H1 (cell line): Measurements from ENCODE around the gene ZBTB7B. TPM values are rescaled to one million over a fixed set of nuclear protein-coding genes. Genes with fewer than 3 reads are reported as not detected.

Source experiments
- ASH2L ChIP-seq: fragments of 200-600, 300-600 bp; sonication (generic); IDR thresholded peaks from one replicate; pipeline ENCODE4 v1.7.1; 2017; ENCODE audit warnings: low read length
- CBX5 ChIP-seq: fragments of 300-800, 300-1000 bp; sonication (generic); IDR thresholded peaks from 2 replicates; pipeline ENCODE4 v1.7.1; 2016; ENCODE audit warnings: antibody characterized with exemption, low read length, low read depth
- CEBPB ChIP-seq: IDR thresholded peaks from 2 replicates; pipeline ENCODE4 v1.6.1; 2012; ENCODE audit warnings: low read depth, low read length
- CTBP2 ChIP-seq: IDR thresholded peaks from 2 replicates; pipeline ENCODE4 v1.7.0; 2011; ENCODE audit warnings: borderline replicate concordance, mild to moderate bottlenecking, moderate library complexity, mixed read lengths, low read length; ENCODE audit not compliant: insufficient read depth, insufficient read length
- EZH2 ChIP-seq: fragments of 200-600 bp; sonication (generic); IDR thresholded peaks from 2 replicates; pipeline ENCODE4 v1.7.1; 2012; ENCODE audit warnings: low read depth, mild to moderate bottlenecking, moderate library complexity, low read length, inconsistent platforms; ENCODE audit not compliant: severe bottlenecking
- KDM4A ChIP-seq: IDR thresholded peaks from one replicate; pipeline ENCODE4 v1.7.1; 2012; ENCODE audit warnings: low read depth, mild to moderate bottlenecking, moderate library complexity, low read length, inconsistent platforms; ENCODE audit not compliant: severe bottlenecking
- SIRT6 ChIP-seq: IDR thresholded peaks from one replicate; pipeline ENCODE4 v1.7.1; 2012; ENCODE audit warnings: low read length, inconsistent platforms
- SIX5 ChIP-seq: IDR thresholded peaks from 2 replicates; pipeline ENCODE4 v1.6.1; 2011; ENCODE audit warnings: mild to moderate bottlenecking, low read depth, low read length
- TAF1 ChIP-seq: IDR thresholded peaks from 2 replicates; pipeline ENCODE4 v1.6.1; 2011; ENCODE audit warnings: mild to moderate bottlenecking, low read depth, low read length
- TAF7 ChIP-seq: optimal IDR thresholded peaks from 2 replicates; pipeline ENCODE3; 2011; ENCODE audit warnings: low read depth, mild to moderate bottlenecking, inconsistent platforms, low read length, moderate library complexity, borderline replicate concordance
- TCF12 ChIP-seq: IDR thresholded peaks from 2 replicates; pipeline ENCODE4 v1.6.1; 2011; ENCODE audit warnings: low read depth, mild to moderate bottlenecking, low read length
- USF2 ChIP-seq: IDR thresholded peaks from 2 replicates; pipeline ENCODE4 v1.6.1; 2011; ENCODE audit warnings: low read length, improper control_type of control experiment
- ZNF274 ChIP-seq: IDR thresholded peaks from 2 replicates; pipeline ENCODE4 v1.7.0; 2012; ENCODE audit warnings: low read length, borderline replicate concordance; ENCODE audit errors: extremely low read depth
- polyA plus RNA-seq, 7 experiments: library from polyadenylated mRNA; depleted of rRNA in 3 of 7; stranded (reverse) in 5 of 7; unstranded in 2 of 7; fragments of >200 nt in 5 of 7; fragments of 200-250 nt in 2 of 7; gene quantifications; 1 replicate in 5 of 7; 2 replicates in 1 of 7; 4 replicates in 1 of 7; pipeline versions ENCODE4 v1.2.1 to v1.2.3, GENCODE V29; 2011 to 2013; ENCODE audit warnings: missing spikeins in 2 of 7, mixed read lengths in 2 of 7
- total RNA-seq: library from RNA; stranded (reverse); fragmentation: NEBNext Ultra II Directional; extraction: Animal tissue kit (Norgen Biotek cat#: 25700); gene quantifications from 2 replicates; pipeline ENCODE4 v1.2.1, GENCODE V29; 2021

ZBTB7B gene
- total and polyA plus RNA-seq, 2 of the 8 experiments (the other 6 are each of a cell fraction or from before 2014, with no cell fraction given): 24.5 to 36.9 TPM

- TF ChIP-seq USF2 (no peak), ASH2L (no peak), SIX5 (no peak), EZH2 (no peak), TAF1 (no peak), TCF12 (no peak), CBX5 (no peak), CEBPB (no peak), ZNF274 (no peak), KDM4A (no peak), TAF7 (no peak), SIRT6 (no peak), CTBP2 (no peak)
These were observed 48.1 kb upstream of the ZBTB7B start (continued) for GRCh38 chr1:154954541-154954940.
